ENCODE results near the gene ANKS3. TPM values are rescaled to one million over a fixed set of nuclear protein-coding genes. Genes with fewer than 3 reads are reported as not detected.

The ANKS3 gene
- total RNA-seq, 2 donors from 2014 or later = 10.1 to 23.2 TPM

DNA sequence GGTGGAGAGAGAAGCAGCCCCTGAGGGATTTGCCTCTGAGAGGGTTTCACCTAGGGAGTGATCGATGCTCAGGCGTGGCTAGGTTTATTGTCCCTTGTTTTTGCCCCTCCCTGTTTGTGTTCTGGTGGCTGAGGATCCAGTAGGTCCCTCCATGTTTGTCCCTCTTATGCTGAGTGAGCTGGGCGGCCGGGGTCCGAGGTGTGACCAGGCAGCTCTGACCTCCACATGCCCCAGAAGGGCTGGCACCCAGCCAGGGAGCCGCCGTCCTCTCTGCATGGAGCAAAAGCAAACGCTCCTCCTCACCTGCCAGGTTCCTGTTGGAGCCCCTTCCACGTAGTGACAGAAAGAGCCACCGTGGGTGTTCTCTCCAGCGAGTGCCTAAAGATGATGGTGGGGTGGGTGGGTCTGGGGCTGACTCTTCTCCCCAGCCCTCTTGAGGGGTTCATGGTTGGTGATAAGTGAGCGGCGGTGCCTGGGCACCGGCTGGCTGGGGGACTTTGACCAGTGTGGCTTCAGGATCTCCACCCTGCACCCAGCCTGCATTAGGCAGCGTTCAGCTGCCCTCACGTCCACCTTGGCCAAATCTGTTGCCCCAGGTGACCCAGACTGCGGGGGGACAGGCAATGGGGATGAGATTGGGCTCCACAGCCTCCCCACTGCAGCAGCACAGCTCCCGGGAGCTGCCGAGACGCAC, 54.8 kb downstream of the ANKS3 start:
- peak; percentile 73 for DNase-seq
- H3K4me3 ChIP-seq = peak overlapping the region; percentile 21

GRCh38 chr16:4678596-4678995, 55.5 kb downstream of the ANKS3 start:
- no peak for TF ChIP-seq CTCF (IDR thresholded peaks at IDR 0.05)
- H3K4me1 ChIP-seq = peaks cover 6% of the 10 kb centered on the region
- no peaks in the 10 kb centered on the region for H3K27me3 ChIP-seq
- H3K9ac ChIP-seq (ENCODE audit: low read depth in 2 of 2, low read length in 2 of 2) = peak overlapping the region in 1 of 2 donors; percentile 44
- no peak overlapping the region for H3K4me3 ChIP-seq
- no peak for DNase-seq
- H3K27ac ChIP-seq = peak overlapping the region; percentile 95
- no peaks in the 10 kb centered on the region for H3K9me3 ChIP-seq
- intact Hi-C loops (cut with DNase I) = no loop called here
- H3K36me3 ChIP-seq = no peaks in the 10 kb centered on the region

More for the DNA sequence above, 54.8 kb downstream of the ANKS3 start:
- TF ChIP-seq CTCF (IDR thresholded peaks at IDR 0.05) = no peak
- H3K9ac ChIP-seq (ENCODE audit: low read depth in 2 of 2, low read length in 2 of 2) = peak overlapping the region; percentile 14 to 94
- peak overlapping the region; percentile 95 for H3K27ac ChIP-seq
- intact Hi-C loops (cut with DNase I) = no loop called here
- H3K4me1 ChIP-seq = peaks cover 6% of the 10 kb centered on the region
- peaks cover 5% of the 10 kb centered on the region for H3K36me3 ChIP-seq
- no peaks in the 10 kb centered on the region for H3K9me3 ChIP-seq
- no peaks in the 10 kb centered on the region for H3K27me3 ChIP-seq

DNA sequence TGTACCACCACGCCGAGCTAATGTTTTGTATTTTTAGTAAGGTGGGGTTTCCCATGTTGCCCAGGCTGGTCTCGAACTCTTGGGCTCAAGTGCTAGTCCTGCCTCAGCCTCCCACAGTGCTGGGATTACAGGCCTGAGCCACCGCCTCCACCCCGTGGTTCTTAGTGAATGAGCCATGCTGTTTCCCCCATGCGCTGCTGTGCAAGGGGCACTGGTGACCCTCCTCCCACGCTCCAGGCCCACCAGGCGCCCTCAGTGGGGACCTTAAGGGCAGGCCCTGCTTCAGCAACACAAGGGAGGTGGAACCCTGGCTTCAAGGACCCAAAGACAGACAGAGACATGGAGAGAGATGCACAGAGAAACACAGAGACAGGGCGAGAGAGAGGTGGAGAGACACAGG, 56.1 kb downstream of the ANKS3 start:
- TF ChIP-seq CTCF (IDR thresholded peaks at IDR 0.05) = no peak
- Histone ChIP-seq H3K27me3 (no peaks in the 10 kb centered on the region), H3K4me3 (no peak overlapping the region), H3K27ac (no peak overlapping the region), H3K9ac (ENCODE audit: low read depth in 2 of 2, low read length in 2 of 2) (no peak overlapping the region), H3K4me1 (peaks cover 6% of the 10 kb centered on the region), H3K9me3 (no peaks in the 10 kb centered on the region), H3K36me3 (no peaks in the 10 kb centered on the region)
- no peak for DNase-seq
- intact Hi-C loops (cut with DNase I) = no loop called here

DNA sequence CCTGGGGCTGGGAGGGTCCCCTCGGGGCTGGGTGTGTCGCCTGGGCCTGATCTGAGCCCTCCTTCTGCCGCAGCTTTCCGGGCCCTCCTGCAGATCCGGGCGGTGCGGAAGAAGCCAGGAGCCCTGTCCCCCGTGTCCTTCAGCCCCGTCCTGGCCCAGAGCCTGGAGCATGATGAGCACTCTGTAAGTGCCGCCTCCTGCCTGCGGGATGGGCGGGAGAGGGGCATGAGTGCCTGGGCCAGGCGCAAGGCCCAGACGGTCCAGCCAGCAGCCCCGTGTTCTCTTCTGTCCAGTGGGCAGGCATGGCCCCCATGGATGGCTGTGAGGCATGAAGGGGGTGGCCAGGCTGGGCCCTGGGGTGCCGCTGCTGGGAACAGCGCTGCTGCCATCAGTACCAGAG, 56.7 kb downstream of the ANKS3 start:
- Histone ChIP-seq H3K27me3 (no peaks in the 10 kb centered on the region), H3K36me3 (no peaks in the 10 kb centered on the region), H3K9me3 (no peaks in the 10 kb centered on the region), H3K4me1 (peaks cover 6% of the 10 kb centered on the region), H3K9ac (ENCODE audit: low read depth in 2 of 2, low read length in 2 of 2) (no peak overlapping the region), H3K4me3 (no peak overlapping the region), H3K27ac (no peak overlapping the region)
- DNase-seq = no peak
- intact Hi-C loops (cut with DNase I) = no loop called here
- TF ChIP-seq CTCF (IDR thresholded peaks at IDR 0.05) = no peak

- no peaks in the 10 kb centered on the region for H3K27me3 ChIP-seq
- intact Hi-C loops (cut with DNase I) = no loop called here
- H3K27ac ChIP-seq = no peak overlapping the region
- no peak overlapping the region for H3K4me3 ChIP-seq
- H3K36me3 ChIP-seq = no peaks in the 10 kb centered on the region
- no peaks in the 10 kb centered on the region for H3K9me3 ChIP-seq
- H3K9ac ChIP-seq (ENCODE audit: low read depth in 2 of 2, low read length in 2 of 2) = peak overlapping the region in 1 of 2 donors; percentile 19
- peaks cover 6% of the 10 kb centered on the region for H3K4me1 ChIP-seq
- no peak for DNase-seq
- no peak for TF ChIP-seq CTCF (IDR thresholded peaks at IDR 0.05)
Measured at GRCh38 chr16:4676831-4677230, 57.2 kb downstream of the ANKS3 start.

Measured in colonic mucosa (tissue), 4 donors.